Limb (tissue), 2 donors: ENCODE results near the gene WASHC2A.
"Not testable (repeated sequence)": the region's sequence is repeated elsewhere in the genome, so short reads cannot be mapped to it uniquely, and the experiment has no call there.

ENCODE experiments used
- DNase-seq, 2 donors: peaks; one replicate each; pipeline ENCODE4 v3.0.0-alpha.2; 2016; ENCODE audit errors: extremely low spot score in 2 of 2

Gene WASHC2A

DNA sequence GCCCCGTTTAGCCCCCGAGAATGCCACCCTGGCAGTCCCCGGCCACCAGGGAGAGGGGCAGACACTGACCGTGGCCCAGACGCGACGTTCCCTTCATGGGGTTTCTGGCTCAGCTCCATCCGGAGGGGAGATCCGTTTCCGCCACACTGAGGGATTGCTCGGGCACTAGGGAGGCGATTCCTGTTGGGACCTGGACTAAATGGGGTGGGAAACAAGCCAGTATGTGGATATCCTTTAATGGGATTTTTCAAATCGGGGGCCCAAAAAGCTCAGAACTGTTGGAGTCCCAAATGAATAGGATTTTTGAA is 552 bp downstream of the WASHC2A start:
- not testable (repeated sequence) for DNase-seq

DNA sequence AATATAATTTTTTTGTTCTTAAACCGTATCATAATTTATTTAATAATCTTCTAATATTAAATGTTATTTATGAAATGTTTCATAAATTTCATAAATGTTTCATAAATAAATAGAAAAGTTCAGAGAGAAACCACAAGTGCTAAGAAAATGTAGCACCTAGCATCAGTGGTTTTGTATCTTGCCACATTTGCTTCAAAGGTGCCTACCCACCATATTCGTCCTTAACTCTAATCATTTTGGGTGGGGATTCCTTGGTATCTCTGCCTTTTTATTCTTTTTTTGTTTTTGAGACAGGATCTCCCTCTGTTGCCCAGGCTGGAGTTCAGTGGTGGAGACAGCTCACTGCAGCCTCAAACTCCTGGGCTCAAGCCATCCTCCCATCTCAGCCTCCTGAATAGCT is 7.4 kb downstream of the WASHC2A start:
- DNase-seq: not testable (repeated sequence)

DNA sequence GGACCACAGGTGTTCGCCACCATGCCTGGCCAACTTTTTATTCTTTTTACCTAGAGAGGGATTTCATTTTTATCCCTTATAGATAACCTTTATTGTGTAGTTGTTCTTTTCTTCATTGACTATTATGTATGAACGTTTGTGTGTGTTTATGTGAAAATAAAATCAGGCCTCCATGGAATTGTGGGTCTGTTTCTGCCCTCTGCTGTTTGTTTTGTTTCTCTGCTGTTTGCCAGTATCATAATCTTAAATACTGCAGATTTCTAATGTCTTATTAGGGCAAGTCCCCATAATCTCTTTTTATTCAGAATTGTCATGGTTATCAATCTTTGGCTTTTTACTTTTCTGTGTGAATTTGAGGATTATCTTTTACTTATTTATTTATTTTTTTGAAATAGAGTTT is 7.8 kb downstream of the WASHC2A start:
- not testable (repeated sequence) for DNase-seq

DNA sequence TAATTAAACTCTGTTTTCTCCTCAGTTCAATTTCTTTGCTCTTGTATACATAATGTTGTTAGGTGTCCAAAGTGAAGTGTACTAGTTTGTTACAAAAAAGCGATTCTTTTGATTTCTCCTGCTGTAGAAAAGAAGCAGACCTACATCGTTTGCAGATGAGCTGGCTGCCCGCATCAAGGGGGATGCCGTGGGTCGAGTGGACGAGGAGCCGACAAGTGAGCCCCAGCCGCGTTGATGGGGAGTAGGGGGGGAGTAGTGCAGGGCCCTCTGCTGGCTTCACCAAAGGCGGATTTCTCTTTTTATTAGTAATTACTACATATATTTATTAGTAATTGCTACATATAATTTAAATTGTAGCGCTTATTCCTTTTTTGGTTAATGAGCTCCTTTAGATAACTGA is 23.6 kb downstream of the WASHC2A start:
- not testable (repeated sequence) for DNase-seq

DNA sequence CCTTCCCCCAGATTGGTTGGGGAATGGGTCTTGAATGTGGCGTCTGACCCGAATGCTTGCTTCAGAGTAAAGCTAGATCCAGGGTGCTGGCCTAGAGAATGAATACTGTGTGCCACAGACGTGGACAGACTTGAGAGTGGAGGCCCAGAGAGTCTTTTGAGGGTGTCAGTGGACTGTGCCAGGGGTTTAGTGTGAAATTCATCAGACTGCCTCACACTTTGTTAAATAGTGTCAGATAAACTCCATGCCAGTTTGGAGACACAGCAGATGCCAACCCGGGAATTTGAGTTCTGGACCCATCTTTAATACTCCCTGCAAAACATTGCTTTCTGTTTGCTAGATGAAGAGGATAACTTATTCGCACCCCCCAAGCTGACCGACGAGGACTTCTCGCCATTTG is 25.2 kb downstream of the WASHC2A start:
- DNase-seq: not testable (repeated sequence)

DNA sequence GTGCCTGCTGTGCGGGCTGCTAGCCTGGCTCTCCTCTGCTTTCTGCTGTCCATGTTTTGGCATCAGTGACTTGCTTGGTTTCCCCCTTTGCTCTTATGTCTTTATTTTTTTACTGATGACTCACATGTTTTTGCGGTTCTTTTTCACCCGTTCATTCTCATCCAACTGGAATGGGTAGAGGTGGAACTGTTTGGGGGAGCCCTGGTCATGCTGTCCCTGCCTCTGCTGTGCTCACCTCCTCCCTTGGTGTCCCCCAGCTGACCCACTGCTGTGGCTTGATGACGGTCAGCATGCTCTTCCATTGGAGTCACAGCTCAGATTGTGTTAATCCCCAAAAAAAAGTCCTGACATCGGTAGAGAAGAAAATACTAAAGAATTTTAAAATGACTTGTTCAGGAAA is 26.9 kb downstream of the WASHC2A start:
- DNase-seq: not testable (repeated sequence)

DNA sequence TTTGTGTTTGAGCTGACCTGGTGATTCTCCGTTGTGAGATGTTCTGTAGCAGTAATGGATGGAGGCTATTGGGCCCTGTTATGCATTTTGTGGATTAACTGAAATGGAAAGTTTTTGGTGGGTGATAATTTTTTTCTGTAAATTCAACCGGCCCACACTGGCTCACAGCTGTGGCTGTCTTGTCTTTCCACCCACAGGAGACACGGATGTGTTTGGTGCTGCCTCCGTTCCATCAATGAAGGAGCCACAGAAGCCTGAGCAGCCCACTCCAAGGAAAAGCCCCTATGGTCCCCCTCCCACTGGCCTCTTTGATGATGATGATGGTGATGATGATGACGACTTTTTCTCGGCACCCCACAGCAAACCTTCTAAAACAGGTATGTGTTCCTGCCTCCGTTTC is 27.6 kb downstream of the WASHC2A start:
- DNase-seq: not testable (repeated sequence)

DNA sequence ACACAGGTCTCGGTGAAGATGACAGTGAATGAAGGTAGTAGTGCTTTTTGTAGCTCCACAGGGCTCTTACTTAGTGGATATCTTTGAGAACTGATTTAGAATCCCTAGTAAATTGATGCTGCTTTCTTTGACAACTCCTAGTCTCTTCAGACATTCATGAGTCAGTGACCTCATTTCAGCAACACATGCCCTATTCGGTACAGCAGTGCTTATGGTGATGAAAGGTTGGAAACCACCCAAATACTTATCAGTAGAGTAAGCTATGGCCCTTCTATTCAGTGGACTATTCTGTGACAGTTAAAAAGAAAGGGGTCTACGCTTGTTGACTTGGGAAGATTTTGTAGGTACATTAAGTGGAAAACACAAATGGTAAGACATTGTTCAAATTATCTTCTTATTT is 29.0 kb downstream of the WASHC2A start:
- not testable (repeated sequence) for DNase-seq

DNA sequence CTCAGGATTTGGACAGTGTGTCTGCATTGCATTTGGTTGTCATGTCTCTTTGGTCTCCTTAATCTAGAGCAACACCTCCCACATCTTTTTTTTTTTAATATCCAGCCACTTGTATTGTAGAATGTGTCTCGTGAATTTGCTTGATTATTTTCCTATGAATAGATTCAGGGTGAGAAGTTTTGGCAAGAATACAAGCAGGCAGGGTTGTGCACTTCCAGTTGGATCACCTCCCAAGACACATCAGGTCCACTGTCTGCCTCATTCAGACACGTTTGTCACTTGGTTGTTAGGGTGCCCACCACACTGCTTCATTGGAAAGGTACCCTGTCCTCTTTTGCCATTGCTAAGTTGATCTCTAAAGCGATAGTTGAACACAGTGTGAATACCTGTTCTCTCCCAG is 30.9 kb downstream of the WASHC2A start:
- not testable (repeated sequence) for DNase-seq

DNA sequence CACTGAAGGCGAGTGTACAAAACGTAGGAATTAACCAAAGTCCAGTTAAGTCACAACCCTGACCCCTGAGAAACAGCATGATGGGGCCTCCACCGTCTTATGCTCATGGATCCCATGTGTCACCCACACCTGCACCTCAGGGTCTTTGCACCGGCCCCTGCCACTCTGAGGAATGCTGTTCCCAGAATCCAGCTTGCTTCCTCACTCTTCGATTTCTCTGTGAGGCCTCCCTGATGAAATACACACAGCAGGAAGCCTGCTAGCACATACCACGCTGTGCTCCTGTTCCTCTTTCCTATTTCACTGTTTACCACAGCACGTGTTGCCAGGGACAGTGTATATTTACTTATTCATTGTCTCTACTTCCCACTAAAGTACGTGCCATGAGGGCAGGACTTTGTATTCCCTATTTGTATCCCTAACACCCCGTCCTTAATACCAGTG is 33.4 kb downstream of the WASHC2A start:
- DNase-seq: not testable (repeated sequence)

DNA sequence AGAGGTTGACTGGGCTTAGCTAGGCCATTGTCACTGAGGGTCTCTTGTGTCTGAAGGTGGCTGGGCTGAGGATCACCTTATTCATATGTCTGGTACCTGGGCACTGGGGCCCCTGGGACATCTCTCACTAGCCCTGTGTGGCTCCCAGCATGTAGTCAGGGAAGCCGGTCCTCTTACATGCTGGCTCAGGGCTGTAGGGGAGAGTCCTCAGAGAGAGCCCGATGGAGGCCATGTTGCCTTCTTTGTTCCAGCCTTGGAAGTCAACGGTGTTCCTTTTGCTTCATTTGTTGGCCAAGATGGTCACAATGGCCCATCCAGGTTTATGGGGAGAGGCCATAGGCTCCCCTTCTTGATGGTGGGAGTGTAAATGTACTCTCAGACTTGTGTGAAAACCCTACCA is 34.0 kb downstream of the WASHC2A start:
- DNase-seq: not testable (repeated sequence)

DNA sequence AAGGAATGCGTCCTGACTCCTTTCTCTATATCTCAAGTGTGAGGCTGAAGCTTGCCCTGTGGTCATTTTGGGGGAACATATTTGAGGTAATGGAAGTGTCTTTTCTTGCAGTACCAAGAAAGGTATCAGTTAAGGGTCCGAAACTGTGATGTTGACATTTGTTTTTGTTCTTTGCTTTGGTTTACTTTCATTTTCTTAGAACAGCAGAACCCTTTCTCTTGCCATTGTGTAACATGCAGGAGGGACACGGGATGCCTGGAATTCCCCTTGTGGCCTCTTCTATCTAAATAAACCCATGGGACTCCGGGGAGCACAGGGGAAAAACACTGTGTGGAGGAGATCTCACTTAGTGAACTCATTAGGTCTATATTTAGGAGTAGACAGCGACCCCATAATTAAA is 34.5 kb downstream of the WASHC2A start:
- DNase-seq: not testable (repeated sequence)

DNA sequence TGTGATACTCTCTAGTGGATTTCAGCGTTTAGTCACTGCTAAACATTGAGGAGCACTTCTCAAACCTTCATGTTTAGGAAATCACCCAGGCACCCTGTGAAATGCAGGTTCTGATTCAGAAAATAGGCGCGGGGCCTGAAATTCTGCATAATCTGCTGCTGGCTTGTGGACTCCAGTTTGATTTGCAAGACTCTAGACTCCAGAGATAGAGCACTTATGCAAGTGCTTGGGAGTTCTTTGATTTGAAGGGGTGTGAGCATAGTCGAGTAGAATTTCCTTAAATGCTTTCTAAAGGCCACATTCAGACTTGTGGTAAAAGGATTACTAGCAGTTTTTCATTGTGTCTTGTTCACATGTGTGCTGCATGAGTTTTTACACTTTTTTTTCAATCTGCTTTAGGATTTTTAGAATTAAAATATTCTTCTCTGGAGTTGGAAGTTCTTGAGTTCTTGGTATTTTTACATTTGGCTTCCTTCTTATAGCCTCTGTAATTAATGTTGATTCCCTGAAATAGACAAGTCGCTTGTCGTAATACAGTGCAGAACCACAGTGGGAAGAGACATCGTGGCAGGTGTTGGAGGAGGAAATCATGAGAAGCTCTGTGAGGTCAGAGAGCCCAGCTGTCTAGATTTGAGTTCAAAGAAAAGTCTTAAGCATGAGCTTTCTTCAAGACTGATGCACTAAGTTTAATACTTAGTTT is 41.4 kb downstream of the WASHC2A start:
- DNase-seq: not testable (repeated sequence)

DNA sequence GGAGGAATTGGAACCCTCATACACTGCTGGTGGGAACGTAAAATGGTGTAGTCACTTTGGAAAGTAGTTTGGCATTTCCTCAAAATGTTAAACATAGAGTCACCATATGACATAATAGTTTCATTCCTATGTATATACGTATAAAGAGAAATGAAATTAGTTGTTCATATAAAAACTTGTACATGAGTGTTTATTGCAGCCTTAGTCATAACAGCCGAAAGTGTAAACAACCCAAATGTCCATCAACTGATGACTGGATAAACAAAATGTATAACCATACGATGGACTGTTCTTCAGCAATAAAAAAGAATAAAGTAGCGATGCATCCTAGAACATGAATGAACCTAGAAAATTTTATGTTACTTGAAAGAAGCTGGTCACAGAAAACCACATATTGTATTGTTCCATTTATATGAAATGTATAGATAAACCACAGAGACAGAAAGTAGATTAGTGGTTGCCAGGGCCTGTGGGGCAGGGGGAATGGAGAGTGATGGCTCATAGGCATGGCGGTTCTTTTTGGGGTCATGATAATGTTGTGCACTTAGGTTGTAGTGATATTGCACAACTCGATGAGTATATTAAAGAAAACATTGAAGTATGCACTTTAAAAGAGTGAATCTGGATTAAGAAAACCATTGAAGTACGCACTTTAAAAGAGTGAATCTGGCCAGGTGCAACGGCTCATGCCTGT is 44.8 kb downstream of the WASHC2A start:
- DNase-seq: not testable (repeated sequence)

DNA sequence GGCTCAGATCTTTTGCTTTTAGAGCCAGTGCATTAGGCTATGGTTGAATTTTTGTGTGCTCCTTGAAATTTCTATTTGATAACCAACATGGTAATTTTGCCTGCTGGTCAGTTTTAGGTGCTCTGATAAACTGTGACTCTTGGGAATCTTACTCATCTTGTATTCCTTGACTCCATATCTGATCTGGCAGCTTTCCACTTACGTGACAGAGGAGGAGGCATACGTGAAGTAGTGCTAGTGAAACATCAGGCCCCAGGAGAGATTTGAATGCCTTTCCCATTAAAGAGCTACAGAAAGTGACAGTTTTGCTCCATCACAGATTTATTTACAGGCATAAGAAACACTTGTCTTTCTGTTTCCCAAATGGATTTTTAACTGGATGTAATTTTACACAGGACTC is 59.0 kb downstream of the WASHC2A start:
- not testable (repeated sequence) for DNase-seq

DNA sequence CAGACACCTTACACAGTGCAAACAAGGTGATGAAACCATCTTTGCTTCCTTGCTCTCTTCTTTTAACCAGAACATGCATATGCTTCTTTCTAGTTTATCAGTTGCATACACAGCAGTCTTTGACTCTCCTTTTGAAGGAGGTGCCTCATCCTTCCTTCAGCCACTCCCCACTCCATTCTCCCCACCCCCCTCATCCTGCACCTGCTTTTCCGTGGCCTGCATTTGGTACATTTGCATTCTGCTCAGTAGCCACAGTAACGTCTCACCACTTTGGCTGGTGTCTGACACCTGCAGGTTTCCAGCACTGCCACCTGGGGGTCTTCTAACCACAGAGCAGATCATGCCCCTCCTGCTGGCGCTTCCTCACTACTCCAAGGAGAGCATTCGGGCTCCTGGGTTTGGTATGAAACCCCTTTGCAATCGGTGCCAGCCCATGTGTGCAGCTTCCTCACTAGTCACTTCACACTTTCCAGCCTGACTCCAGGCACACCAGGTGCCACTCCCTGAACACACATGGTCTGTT is 60.1 kb downstream of the WASHC2A start:
- DNase-seq: not testable (repeated sequence)

DNA sequence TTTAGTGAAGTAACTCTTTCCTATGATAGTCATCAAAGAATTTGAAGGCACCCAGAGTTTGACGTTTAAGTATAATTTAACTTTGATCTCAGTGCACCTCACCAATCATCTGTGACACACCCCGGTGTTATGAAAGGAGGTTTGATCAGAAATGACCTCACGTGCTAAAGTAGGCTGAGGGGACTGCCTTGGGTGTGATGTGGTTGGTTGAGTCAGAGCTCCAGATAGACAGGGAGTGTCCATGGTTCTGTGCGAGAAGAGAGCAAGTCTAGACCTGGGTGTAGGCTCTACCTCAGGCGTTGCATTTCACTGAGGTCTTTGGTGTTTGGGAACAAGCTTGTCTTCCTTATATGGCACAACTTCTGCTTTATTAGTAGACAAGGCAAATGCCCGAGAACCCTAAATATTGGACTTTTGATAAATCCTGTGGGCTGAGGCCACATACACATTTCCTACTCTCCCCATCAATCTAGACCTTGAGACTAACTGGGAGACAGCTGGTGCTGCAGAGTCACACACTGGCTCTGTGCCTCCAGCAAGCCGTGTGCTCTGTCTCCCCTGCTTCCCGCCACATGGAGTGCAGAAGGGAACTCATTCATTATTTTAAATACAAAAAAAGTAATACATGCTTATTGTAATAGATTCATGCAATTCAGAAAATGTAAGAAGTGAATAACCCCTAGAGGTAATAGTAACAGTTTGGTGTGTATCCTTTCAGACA is 63.7 kb downstream of the WASHC2A start:
- DNase-seq: not testable (repeated sequence)

DNA sequence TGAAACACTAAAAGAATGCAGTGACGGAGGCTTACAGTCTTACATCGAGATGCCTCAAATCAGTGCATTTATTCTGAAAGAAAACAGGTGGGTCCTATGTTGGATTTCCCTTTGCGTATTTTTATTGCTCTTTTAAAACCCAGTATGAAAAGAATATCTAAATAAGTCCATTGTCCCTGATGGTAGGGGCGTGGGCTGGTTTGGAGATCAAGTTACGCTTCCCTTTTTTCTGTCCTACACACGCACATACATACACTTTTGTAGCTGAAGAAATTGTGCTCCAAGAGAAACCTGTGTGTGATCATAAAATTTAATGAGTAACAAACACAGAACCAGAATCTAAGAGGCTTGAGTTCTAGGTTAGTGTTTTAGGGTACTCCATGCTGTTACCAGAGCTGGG is 64.6 kb downstream of the WASHC2A start:
- DNase-seq: not testable (repeated sequence)

DNA sequence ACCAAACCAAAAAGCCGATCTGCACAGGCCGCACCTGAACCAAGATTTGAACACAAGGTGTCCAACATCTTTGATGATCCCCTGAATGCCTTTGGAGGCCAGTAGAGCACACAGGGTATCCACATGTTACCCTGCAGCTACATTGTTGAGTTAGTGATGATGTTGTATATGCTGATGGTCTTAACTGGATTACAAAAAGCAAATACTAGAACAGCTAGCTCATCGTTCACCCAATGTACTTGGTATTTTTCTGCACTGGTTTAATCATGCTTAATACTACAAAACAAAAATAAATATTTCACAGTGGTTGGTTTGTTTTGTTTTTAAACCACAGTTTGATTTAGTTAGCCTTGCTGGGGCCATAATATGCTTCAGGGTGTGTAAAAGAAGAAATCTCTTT is 65.1 kb downstream of the WASHC2A start:
- DNase-seq: not testable (repeated sequence)

DNA sequence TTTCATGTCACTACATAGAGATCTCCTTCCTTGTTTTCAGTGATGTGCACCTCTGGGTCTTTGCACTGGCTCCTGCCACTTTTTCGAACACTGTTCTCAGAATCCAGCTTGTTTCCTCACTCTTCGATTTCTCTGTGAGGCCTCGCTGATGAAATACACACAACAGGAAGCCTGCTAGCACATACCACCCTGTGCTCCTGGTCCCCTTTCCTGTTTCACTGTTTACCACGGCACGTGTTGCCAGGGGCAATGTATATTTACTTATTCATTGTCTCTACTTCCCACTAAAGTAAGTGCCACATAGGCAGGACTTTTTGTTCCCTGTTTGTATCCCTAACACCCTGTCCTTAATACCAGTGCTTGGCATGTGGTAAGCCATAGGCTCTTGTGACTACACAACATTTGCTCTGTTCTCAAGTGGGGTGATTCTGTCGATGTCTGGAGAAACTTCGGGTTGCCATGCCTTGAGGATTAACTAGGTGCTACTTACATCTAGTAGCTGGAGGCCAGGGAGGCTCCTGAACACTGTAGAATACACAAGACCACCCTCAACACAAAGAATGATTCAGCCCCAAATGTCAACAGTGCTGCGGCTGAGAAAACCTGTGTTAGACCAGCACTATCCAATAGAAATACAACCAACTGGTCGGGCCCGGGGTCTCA is 75.9 kb downstream of the WASHC2A start:
- DNase-seq: not testable (repeated sequence)

DNA sequence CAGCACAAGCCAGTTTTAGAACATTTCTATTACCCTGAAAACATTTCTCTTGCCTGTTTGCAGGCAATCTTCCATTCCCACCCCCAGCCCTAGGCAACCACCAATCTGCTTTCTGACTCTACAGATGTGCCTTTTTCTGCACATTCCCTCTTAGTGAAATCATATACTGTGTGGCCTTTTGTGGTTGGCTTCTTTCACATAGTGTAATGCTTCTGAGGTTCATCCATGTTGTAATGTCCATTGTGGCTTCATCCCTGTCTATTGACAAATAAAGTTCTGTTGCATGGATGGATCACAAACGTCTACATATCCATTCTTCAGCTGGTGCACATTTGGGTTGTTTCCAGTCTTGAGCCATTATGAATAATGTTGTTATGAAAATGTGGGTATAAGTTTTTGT is 77.8 kb downstream of the WASHC2A start:
- DNase-seq: not testable (repeated sequence)
